ENCODE results near the gene RAC3.

Gene RAC3

GRCh38 chr17:81999587-81999975 lies 31.9 kb upstream of the RAC3 start:
- no peak for DNase-seq

- DNase-seq: no peak
Measured at GRCh38 chr17:81999976-82000802, 31.3 kb upstream of the RAC3 start.

- no peak for DNase-seq
Measured at GRCh38 chr17:82000803-82001570, 30.5 kb upstream of the RAC3 start.

GRCh38 chr17:82001571-82002056 lies 29.9 kb upstream of the RAC3 start:
- DNase-seq: no peak

GRCh38 chr17:82003411-82004381 lies 27.8 kb upstream of the RAC3 start:
- DNase-seq: no peak

GRCh38 chr17:82004517-82005455 lies 26.7 kb upstream of the RAC3 start:
- DNase-seq: no peak

- DNase-seq: no peak
Measured at GRCh38 chr17:82005701-82006348, 25.7 kb upstream of the RAC3 start.

- no peak for DNase-seq
Measured at GRCh38 chr17:82006468-82007227, 24.8 kb upstream of the RAC3 start.

- no peak for DNase-seq
Measured at GRCh38 chr17:82007228-82007494, 24.3 kb upstream of the RAC3 start.

- no peak for DNase-seq
Measured at GRCh38 chr17:82007495-82008257, 23.8 kb upstream of the RAC3 start.

GRCh38 chr17:82008258-82008940 lies 23.1 kb upstream of the RAC3 start:
- DNase-seq: no peak

GRCh38 chr17:82008941-82009405 lies 22.5 kb upstream of the RAC3 start:
- DNase-seq: no peak

- DNase-seq: no peak
Measured at GRCh38 chr17:82009413-82009812, 22.1 kb upstream of the RAC3 start.

- DNase-seq: no peak
Measured at GRCh38 chr17:82010575-82011525, 20.6 kb upstream of the RAC3 start.

- DNase-seq: no peak
Measured at GRCh38 chr17:82011617-82012187, 19.8 kb upstream of the RAC3 start.

GRCh38 chr17:82012261-82012639 lies 19.2 kb upstream of the RAC3 start:
- DNase-seq: no peak

GRCh38 chr17:82012640-82013295 lies 18.7 kb upstream of the RAC3 start:
- no peak for DNase-seq

Measured in stimulated activated naive CD4-positive, alpha-beta T cell (primary cell).